ENCODE results near the gene NKD2. TPM values are rescaled to one million over a fixed set of nuclear protein-coding genes. Genes with fewer than 3 reads are reported as not detected.

Gene NKD2
- total RNA-seq, 5 donors from 2014 or later (not counting 1 experiment from before 2014, with no cell fraction given), result 0.18 to 0.23 TPM; not detected in 3

DNA sequence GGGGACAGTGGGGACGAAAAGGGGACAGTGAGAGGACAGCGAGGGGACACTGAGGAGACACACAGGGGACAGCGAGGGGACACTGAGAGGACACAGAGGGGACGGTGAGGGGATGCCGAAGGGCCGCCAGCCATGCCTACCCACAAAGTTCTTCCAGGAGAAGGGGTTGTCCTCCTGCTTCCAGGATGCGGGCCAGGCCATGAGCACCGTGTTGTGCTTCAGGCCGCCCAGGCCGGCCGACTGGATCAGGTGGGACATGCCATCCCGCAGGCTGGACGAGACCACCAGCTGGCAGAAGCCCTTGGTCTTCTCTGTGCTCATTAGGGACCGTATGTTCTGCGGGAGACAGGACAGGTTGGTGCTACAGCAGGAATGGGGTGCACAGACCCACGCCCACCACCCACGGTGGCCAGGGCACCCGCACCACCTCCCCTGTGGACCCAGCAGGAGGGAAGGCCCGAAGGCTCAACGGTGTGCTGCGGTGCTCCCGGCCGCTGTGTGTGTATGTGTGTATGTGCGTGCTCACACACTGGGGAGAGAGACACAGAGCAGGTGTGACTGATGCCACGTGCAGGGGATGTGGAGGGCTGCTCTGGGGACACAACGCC is 56.6 kb downstream of the NKD2 start:
- 92% methylated on average over 21 of the region's 26 CpGs for WGBS (ENCODE audit: insufficient coverage)
- H3K4me3 ChIP-seq (ENCODE audit: control insufficient read depth in 1 of 2, extremely low read depth in 1 of 2, low read length in 1 of 2), result no peak overlapping the region
- H3K27me3 ChIP-seq (replicated peaks in 1 of 2; ENCODE audit: control insufficient read depth in 2 of 2, extremely low read depth in 1 of 2, insufficient read depth in 2 of 2, low read length in 1 of 2), result no peaks in the 10 kb centered on the region
- ChIA-PET CTCF (no interaction called here), POLR2A (no interaction called here)
- no peak for ATAC-seq (replicated peaks in 1 of 4)
- H3K9me3 ChIP-seq, result no peaks in the 10 kb centered on the region
- no peak overlapping the region for H3K4me3 Mint-ChIP-seq
- H3K36me3 Mint-ChIP-seq, result peaks cover 5% of the 10 kb centered on the region
- H3K27me3 Mint-ChIP-seq, result no peaks in the 10 kb centered on the region
- no peak overlapping the region for H3K27ac ChIP-seq (ENCODE audit: low read length)
- H3K4me1 ChIP-seq (ENCODE audit: control insufficient read depth in 1 of 2, extremely low read depth in 1 of 2, insufficient read depth in 2 of 2, low read length in 2 of 2), result no peaks in the 10 kb centered on the region
- no peaks in the 10 kb centered on the region for H3K9me3 Mint-ChIP-seq
- no peaks in the 10 kb centered on the region for H3K4me1 Mint-ChIP-seq
- no peak overlapping the region for H3K27ac Mint-ChIP-seq
- DNase-seq, result no peak
- peaks cover 2 to 16% of the 10 kb centered on the region in 2 donors for H3K36me3 ChIP-seq (ENCODE audit: control insufficient read depth in 2 of 2, extremely low read depth in 1 of 2, insufficient read depth in 1 of 2, low read length in 1 of 2)

DNA sequence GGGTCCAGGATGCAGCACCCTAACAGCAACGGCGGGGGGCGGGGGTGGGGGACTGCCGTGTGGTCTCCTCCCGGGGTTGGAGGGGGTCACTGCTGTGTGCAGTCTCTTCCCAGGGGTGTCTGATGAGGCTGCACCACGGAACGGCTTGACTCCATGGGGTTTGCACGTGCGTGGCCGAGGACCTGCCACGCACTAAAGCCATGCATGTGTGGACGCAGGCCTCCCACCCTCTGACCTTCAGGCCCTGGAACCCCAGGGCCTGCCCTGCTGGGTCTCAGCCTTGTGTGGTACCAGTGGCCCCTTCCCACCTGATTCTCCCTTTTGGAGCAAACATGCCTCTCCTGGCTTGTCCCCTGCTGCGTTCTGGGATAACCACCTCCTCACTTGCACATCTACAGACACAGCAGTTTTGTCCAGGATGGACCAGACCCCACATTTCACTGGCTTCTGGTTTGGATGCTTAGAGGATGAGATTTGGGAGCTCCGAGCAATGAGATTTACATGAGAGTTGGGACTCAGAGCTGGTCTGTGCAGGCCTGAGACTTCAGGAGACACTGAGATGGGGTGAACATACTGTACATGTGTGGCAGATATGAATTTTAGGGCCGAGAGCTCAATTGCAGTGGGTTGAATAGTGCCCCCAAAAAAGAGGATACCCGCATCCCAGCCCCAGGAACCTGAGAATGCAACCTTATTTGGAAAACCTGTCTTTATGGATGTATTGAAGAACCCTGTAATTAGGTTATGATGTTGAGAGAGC is 57.5 kb downstream of the NKD2 start:
- H3K27ac ChIP-seq (ENCODE audit: low read length), result no peak overlapping the region
- peaks cover 2 to 16% of the 10 kb centered on the region in 2 donors for H3K36me3 ChIP-seq (ENCODE audit: control insufficient read depth in 2 of 2, extremely low read depth in 1 of 2, insufficient read depth in 1 of 2, low read length in 1 of 2)

DNA sequence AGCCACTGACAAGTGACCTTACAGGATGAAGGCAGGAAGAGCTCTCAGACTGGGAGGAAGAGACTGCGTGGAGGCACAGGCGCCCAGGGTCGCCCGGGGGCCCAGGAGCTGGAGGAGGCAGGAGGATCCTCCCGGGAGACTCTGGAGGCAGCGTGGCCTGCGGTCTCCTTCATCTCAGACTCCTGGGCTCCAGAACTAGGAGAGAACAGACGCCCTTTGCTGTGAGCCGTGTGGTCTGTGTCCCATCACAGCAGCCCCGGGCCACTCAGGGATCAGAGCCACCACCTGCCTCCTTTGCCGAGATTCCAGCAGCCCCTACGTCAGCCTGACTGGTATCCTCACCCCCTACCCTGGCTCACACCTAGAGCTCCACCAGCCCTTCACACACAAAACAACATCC is 58.1 kb downstream of the NKD2 start:
- POLR2A ChIA-PET, result no interaction called here
- Mint-ChIP-seq H3K36me3 (peaks cover 5% of the 10 kb centered on the region), H3K27ac (no peak overlapping the region), H3K27me3 (no peaks in the 10 kb centered on the region), H3K4me1 (no peaks in the 10 kb centered on the region), H3K9me3 (no peaks in the 10 kb centered on the region), H3K4me3 (no peak overlapping the region)
- CTCF ChIA-PET, result no interaction called here
- Histone ChIP-seq H3K9me3 (no peaks in the 10 kb centered on the region), H3K4me3 (ENCODE audit: control insufficient read depth in 1 of 2, extremely low read depth in 1 of 2, low read length in 1 of 2) (no peak overlapping the region), H3K36me3 (ENCODE audit: control insufficient read depth in 2 of 2, extremely low read depth in 1 of 2, insufficient read depth in 1 of 2, low read length in 1 of 2) (peaks cover 2 to 16% of the 10 kb centered on the region in 2 donors), H3K27ac (ENCODE audit: low read length) (no peak overlapping the region), H3K4me1 (ENCODE audit: control insufficient read depth in 1 of 2, extremely low read depth in 1 of 2, insufficient read depth in 2 of 2, low read length in 2 of 2) (no peaks in the 10 kb centered on the region), H3K27me3 (replicated peaks in 1 of 2; ENCODE audit: control insufficient read depth in 2 of 2, extremely low read depth in 1 of 2, insufficient read depth in 2 of 2, low read length in 1 of 2) (no peaks in the 10 kb centered on the region)
- DNase-seq (no peak), ATAC-seq (replicated peaks in 1 of 4) (no peak)
- 97% methylated on average over 11 of the region's 12 CpGs for WGBS (ENCODE audit: insufficient coverage)

More for the DNA sequence above, 57.5 kb downstream of the NKD2 start:
- Mint-ChIP-seq H3K4me1 (no peaks in the 10 kb centered on the region), H3K36me3 (peaks cover 5% of the 10 kb centered on the region), H3K27me3 (no peaks in the 10 kb centered on the region), H3K4me3 (no peak overlapping the region), H3K9me3 (no peaks in the 10 kb centered on the region), H3K27ac (no peak overlapping the region)
- 97% methylated on average over 15 of the region's 16 CpGs for WGBS (ENCODE audit: insufficient coverage)
- ChIA-PET CTCF (no interaction called here), POLR2A (no interaction called here)
- Histone ChIP-seq H3K27me3 (replicated peaks in 1 of 2; ENCODE audit: control insufficient read depth in 2 of 2, extremely low read depth in 1 of 2, insufficient read depth in 2 of 2, low read length in 1 of 2) (no peaks in the 10 kb centered on the region), H3K4me3 (ENCODE audit: control insufficient read depth in 1 of 2, extremely low read depth in 1 of 2, low read length in 1 of 2) (no peak overlapping the region), H3K9me3 (no peaks in the 10 kb centered on the region), H3K4me1 (ENCODE audit: control insufficient read depth in 1 of 2, extremely low read depth in 1 of 2, insufficient read depth in 2 of 2, low read length in 2 of 2) (no peaks in the 10 kb centered on the region)
- DNase-seq, result no peak
- no peak for ATAC-seq (replicated peaks in 1 of 4)

DNA sequence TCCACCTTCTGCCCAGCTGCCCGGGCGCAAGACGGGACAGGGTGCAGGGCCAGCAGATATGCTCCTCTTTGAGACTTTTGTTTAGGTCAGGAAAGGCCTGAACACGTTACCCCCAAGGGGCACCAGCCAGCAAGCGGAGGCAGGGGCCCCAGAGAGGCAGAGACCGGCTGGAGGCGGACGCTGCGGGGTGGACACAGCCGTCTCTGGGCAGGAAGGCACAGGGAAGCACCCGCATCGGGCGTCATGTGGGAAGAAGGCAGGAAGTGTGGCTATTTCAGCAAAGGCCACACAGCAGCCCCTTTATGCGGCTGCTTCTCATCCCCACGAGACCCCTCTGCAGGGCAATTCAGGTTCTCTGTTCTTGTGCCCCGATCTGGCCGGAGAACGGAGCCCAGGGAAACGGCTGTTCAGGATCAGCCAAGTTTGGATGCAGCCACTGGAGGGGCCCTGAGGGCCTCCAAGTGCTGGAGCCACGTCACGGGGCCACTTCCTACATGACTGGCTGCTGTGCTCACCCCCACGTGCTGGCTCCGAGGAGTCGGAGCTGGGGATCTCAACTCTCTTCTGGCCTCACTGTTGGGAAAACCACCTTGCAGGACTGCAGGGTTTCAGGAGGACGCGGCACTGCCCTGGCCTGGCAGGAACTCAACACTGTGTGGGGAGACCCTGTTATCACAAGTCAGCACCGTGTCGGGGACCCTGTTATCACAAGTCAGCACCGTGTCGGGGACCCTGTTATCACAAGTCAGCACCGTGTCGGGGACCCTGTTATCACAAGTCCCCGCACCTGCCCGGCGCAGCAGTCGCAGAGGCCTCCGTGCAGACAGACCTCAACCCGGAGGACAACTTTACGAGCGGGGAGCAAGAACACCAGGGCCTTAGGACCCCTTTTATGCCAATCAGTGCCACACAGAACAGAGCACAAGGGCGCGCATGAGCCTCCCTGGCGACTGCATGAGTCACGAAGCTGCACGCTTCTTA is 58.8 kb downstream of the NKD2 start:
- Mint-ChIP-seq H3K27me3 (no peaks in the 10 kb centered on the region), H3K27ac (no peak overlapping the region), H3K4me3 (no peak overlapping the region), H3K36me3 (peaks cover 5% of the 10 kb centered on the region), H3K9me3 (no peaks in the 10 kb centered on the region), H3K4me1 (no peaks in the 10 kb centered on the region)
- Histone ChIP-seq H3K4me1 (ENCODE audit: control insufficient read depth in 1 of 2, extremely low read depth in 1 of 2, insufficient read depth in 2 of 2, low read length in 2 of 2) (no peaks in the 10 kb centered on the region), H3K27ac (ENCODE audit: low read length) (no peak overlapping the region), H3K9me3 (no peaks in the 10 kb centered on the region), H3K36me3 (ENCODE audit: control insufficient read depth in 2 of 2, extremely low read depth in 1 of 2, insufficient read depth in 1 of 2, low read length in 1 of 2) (peaks cover 2 to 16% of the 10 kb centered on the region in 2 donors), H3K27me3 (replicated peaks in 1 of 2; ENCODE audit: control insufficient read depth in 2 of 2, extremely low read depth in 1 of 2, insufficient read depth in 2 of 2, low read length in 1 of 2) (no peaks in the 10 kb centered on the region), H3K4me3 (ENCODE audit: control insufficient read depth in 1 of 2, extremely low read depth in 1 of 2, low read length in 1 of 2) (no peak overlapping the region)
- 93% methylated on average over 43 of the region's 45 CpGs for WGBS (ENCODE audit: insufficient coverage)
- DNase-seq (no peak), ATAC-seq (replicated peaks in 1 of 4) (no peak)
- CTCF ChIA-PET, result no interaction called here
- POLR2A ChIA-PET, result no interaction called here

DNA sequence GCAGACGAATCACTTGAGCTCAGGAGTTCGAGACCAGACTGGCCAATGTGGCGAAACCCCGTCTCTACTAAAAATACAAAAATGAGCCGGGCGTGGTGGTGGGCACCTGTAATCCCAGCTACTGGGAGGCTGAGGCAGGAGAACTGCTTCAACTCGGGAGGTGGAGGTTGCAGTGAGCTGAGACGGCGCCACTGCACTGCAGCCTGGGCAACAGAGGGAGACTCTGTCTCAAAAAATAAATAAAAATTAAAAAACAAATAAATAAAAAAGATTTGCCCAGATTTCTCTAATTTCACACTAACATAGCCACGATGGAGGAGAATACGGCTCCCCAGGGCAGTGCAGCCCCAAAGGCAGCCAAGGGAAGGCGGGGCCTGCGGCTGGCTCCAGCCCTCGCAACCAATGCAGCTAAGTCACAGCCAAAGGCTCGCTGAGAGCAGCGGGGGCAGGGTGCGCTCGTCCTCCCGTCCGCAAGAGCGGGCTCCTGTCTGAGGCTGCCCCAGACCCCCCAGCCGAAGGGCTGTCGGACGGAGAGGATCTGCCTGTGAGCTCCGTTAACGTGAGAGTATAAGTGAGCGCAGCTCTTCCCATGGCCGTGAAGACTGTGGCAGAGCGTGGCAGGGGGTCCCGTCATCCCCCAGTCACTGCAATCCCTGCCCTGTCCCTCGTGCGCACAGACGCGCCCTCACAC is 59.7 kb downstream of the NKD2 start:
- ChIA-PET CTCF (no interaction called here), POLR2A (no interaction called here)
- H3K27me3 ChIP-seq (replicated peaks in 1 of 2; ENCODE audit: control insufficient read depth in 2 of 2, extremely low read depth in 1 of 2, insufficient read depth in 2 of 2, low read length in 1 of 2), result no peaks in the 10 kb centered on the region

More for the DNA sequence above, 59.7 kb downstream of the NKD2 start:
- H3K36me3 Mint-ChIP-seq, result peaks cover 5% of the 10 kb centered on the region
- no peaks in the 10 kb centered on the region for H3K9me3 Mint-ChIP-seq
- Histone ChIP-seq H3K4me3 (ENCODE audit: control insufficient read depth in 1 of 2, extremely low read depth in 1 of 2, low read length in 1 of 2) (no peak overlapping the region), H3K36me3 (ENCODE audit: control insufficient read depth in 2 of 2, extremely low read depth in 1 of 2, insufficient read depth in 1 of 2, low read length in 1 of 2) (peaks cover 2 to 9% of the 10 kb centered on the region in 2 donors), H3K27ac (ENCODE audit: low read length) (no peak overlapping the region), H3K9me3 (no peaks in the 10 kb centered on the region), H3K4me1 (ENCODE audit: control insufficient read depth in 1 of 2, extremely low read depth in 1 of 2, insufficient read depth in 2 of 2, low read length in 2 of 2) (no peaks in the 10 kb centered on the region)
- ATAC-seq (replicated peaks in 1 of 4) (no peak), DNase-seq (no peak)
- WGBS (ENCODE audit: insufficient coverage), result 93% methylated on average over 29 of the region's 34 CpGs
- no peaks in the 10 kb centered on the region for H3K4me1 Mint-ChIP-seq
- no peak overlapping the region for H3K27ac Mint-ChIP-seq
- H3K27me3 Mint-ChIP-seq, result no peaks in the 10 kb centered on the region
- H3K4me3 Mint-ChIP-seq, result no peak overlapping the region

Measured in T-cell (primary cell).